Activated naive CD4-positive, alpha-beta T cell treated with anti-CD3 and anti-CD28 coated beads, Interleukin-2, amount 50 U/mL, for 72 hours (primary cell): ENCODE measurements around the gene EPDR1. TPM values are rescaled to one million over a fixed set of nuclear protein-coding genes. Genes with fewer than 3 reads are reported as not detected.
"Not testable (repeated sequence)": the region's sequence is repeated elsewhere in the genome, so short reads cannot be mapped to it uniquely, and the experiment has no call there.

Source experiments
- ATAC-seq, 2 donors: fragments of 150-1000 bp; cut with Tn5 transposase; 2 replicates each; pipeline ENCODE4 v1.10.0; 2021; ENCODE audit warnings: mild to moderate bottlenecking in 2 of 2, moderate library complexity in 2 of 2
- DNase-seq, 2 donors: peaks; one replicate each; pipeline ENCODE4 v3.0.0; 2021 to 2022; ENCODE audit warnings: low spot score in 2 of 2
- H3K27ac Mint-ChIP-seq, 2 donors: one replicate each; pipeline ENCODE4 v1.8.0; 2022; ENCODE audit warnings: mild to moderate bottlenecking in 2 of 2, mixed read lengths in 2 of 2
- H3K36me3 Mint-ChIP-seq, 2 donors: one replicate each; pipeline ENCODE4 v1.8.0; 2022; ENCODE audit warnings: mixed read lengths in 2 of 2
- H3K9me3 Mint-ChIP-seq, 2 donors: one replicate each; pipeline ENCODE4 v1.8.0; 2022; ENCODE audit warnings: mixed read lengths in 2 of 2
- total RNA-seq, 2 donors: library from RNA; stranded (reverse); gene quantifications; one replicate each; pipeline ENCODE4 v1.2.3, GENCODE V29; 2022

The EPDR1 gene
- total RNA-seq, 2 donors from 2014 or later = 0.66 to 0.82 TPM

DNA sequence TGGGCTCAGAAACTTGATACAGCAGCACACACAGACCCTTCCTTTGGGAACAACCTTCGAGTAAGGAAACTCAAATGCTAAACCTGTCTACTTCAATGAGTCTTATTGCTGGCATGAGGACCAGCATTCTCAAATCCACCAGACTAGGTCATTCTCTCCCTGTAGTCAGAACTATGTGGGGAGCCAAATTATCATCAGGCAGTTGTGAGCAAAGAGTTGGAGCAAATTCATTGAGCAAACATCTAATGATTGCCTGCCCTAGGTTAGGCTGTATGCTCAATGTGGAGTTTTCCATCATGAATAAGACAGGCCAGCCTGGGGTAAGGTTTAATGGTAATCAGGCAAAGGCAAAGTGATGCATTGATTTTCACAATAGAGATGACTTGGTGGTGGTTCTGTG lies 3.6 kb downstream of the EPDR1 start:
- DNase-seq (no peak), ATAC-seq (no peak)
- Mint-ChIP-seq H3K9me3 (peaks cover 0 to 3% of the 10 kb centered on the region in 2 donors), H3K27ac (no peak overlapping the region), H3K36me3 (peaks cover 0 to 5% of the 10 kb centered on the region in 2 donors)

DNA sequence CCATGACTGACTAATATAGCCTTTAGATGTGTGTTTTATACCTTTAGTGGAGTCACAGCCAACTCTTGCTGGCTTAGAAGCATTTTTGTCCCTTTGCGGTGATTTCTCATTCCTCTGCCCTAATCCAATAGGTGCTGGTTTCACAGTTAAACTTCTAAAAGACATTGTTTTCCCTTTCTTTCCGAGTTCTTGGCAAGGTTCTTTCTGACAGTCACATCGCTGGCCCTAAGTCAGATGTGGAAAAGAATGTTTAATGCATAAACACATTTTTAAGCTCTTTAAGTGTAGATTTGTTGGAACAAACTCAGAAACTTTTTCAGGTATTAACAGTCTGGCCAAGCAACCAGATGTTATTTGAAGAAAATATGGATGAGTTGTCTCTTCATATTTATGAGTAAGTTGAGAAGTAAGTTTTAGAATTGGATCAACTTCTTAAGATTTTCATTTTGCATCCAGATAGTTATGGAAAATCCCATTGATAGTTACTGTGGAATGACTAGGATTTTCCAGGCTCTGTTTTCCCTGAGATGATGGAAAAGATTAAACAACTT lies 4.1 kb downstream of the EPDR1 start:
- no peak overlapping the region for H3K27ac Mint-ChIP-seq
- DNase-seq = no peak
- ATAC-seq = no peak
- H3K36me3 Mint-ChIP-seq = peaks cover 0 to 5% of the 10 kb centered on the region in 2 donors
- H3K9me3 Mint-ChIP-seq = peaks cover 0 to 3% of the 10 kb centered on the region in 2 donors

DNA sequence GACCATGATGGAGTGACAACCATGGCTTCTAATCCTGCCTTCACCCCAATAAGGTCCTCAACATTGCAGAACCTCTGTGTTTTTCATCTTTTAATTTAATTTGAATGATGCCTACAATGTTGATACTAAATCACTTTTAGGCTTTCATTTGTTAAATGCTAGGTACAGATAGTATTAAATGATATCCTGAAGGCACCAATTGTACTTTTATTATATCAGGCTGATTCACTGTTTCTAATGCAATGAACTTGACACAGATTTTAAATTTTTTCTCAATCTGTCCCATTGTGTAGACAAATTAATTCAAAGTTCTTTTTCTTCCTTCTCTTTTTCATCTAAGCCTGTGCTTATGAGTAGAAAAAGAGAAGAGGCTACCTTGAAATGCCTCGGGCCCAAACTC lies 5.2 kb downstream of the EPDR1 start:
- no peaks in the 10 kb centered on the region for H3K36me3 Mint-ChIP-seq
- H3K27ac Mint-ChIP-seq = no peak overlapping the region
- DNase-seq (no peak), ATAC-seq (no peak)
- H3K9me3 Mint-ChIP-seq = peaks cover 0 to 3% of the 10 kb centered on the region in 2 donors

DNA sequence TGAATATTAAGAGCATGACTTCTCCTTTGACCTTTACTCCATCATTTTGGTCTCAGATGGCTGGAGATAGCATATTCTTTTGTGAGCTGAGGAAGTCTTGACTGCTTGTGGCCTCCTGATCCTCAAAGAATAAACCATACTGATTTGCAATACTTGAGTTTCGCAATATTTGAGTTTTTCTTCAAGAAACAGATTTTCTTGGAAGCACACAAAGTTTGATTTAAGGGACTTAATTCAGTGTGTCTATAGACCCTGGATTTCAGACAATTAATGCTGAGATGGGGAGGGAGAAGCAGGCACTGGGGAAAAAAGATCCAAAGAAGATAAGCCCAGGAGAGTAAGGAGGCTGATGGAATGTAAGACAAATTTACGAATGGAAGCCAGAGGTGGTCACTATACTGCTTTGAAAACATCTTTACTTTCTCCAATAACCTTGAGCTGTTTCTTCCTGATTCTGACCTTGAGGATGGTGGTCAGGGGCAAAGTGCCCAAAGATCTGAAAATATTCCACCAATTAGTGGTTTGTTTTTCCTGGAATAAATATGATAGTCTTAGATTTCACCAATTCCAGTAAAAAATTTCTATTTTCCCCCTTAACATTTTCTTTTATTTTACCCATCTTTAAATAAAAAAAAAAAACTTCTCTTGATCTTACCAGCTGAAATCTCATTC lies 7.5 kb downstream of the EPDR1 start:
- H3K36me3 Mint-ChIP-seq = no peaks in the 10 kb centered on the region
- H3K27ac Mint-ChIP-seq = no peak overlapping the region
- DNase-seq (no peak), ATAC-seq (no peak)
- H3K9me3 Mint-ChIP-seq = peaks cover 0 to 3% of the 10 kb centered on the region in 2 donors

DNA sequence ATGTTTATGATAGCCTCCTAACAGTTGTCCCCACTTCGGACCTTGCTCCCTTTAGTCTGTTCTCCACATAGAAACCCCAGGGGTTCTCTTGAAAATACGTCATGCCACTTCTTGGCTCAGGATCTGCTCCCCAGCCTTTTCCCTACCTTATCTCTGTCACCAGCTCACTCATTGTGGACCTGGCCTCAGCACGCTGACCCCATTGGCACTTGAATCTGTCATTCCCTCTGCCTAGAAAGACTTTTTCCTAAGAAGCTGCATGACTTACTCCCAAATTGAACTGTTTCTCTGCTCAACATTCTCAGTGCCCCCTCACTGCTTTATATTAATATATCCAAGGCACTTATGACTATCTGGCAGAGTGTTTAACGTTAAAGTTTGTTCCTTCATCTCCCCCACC lies 8.4 kb downstream of the EPDR1 start:
- no peaks in the 10 kb centered on the region for H3K36me3 Mint-ChIP-seq
- DNase-seq (no peak), ATAC-seq (no peak)
- H3K9me3 Mint-ChIP-seq = peaks cover 0 to 3% of the 10 kb centered on the region in 2 donors
- no peak overlapping the region for H3K27ac Mint-ChIP-seq

DNA sequence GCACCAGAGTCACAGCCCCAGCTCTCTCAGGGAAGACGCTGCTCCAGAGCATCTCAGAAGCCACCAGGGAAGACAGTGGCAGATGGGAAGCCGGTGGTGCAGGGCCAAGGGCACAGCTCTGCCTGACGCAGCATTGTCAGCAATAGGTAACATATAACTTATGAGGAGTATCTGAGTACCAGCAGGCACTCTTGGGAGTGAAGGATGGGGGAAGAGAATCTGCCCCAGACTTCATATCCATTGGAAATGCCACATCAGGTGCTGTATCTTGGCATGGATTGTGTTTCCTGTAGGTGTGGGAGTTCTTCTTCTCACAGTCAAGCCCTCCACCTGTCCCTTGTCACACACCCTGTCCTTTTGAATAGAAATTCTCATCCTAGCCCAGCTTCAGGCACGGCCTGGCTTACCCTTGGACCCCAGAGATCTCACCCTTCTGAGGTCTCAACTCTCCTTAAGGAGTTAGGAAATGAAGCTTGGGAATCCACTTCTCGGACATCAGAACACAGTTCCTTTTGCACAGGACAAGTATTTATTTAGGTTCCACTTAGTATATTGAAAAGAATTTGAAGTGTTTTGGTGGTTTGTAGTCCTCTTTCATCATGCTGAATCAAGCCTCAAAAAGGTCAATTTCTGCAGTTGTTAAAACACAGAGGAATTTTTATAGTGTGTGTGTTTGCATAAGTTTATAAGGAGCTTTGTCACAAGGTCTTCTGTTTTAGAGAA lies 9.9 kb downstream of the EPDR1 start:
- Mint-ChIP-seq H3K27ac (no peak overlapping the region), H3K9me3 (peaks cover 0 to 3% of the 10 kb centered on the region in 2 donors), H3K36me3 (no peaks in the 10 kb centered on the region)
- no peak for DNase-seq
- ATAC-seq = no peak

DNA sequence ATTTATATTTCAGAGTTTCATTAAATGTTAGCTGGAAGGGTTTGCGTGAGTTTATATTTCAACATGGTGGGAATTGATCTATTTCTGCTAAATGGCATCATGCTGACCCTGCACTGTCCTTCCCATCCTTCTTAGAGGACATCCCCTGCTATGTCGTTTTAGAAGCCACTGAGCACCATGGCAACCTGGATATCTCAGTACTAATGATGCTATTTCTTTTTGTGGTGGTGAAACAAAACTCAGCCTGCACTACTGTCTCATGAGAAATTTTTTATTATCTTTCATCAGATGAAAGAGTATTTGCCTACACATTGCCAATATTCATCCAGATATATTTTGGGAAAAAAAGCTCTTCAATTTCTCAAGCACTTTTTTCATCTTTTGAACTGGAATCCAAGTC lies 12.1 kb downstream of the EPDR1 start:
- Mint-ChIP-seq H3K9me3 (peaks cover 0 to 3% of the 10 kb centered on the region in 2 donors), H3K36me3 (no peaks in the 10 kb centered on the region), H3K27ac (no peak overlapping the region)
- ATAC-seq (no peak), DNase-seq (no peak)

DNA sequence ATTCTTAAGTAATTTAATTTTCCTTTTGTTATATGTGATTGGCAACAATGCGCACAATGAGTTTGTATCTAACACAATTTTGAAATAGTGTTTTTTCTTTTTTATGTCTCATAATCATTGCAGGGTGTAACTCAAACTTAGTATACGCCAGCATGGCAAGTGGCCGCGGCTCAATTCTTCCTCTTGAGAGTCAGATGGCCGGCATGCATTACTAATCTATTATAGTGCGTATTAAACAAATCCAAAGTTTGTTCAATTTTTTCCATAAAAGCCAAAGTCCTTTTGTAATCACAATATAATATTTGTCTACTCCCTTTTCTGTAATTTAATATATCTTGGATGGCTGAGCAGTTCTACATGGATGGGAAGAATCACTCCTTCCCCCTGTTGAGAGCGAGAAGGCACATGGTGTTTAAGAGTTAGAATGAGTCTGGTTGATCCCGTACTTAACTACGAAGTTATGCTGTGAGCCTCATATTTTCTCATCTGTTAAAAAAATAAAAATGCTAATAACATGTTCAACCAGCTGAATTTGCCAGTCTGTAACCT lies 12.7 kb downstream of the EPDR1 start:
- Mint-ChIP-seq H3K36me3 (no peaks in the 10 kb centered on the region), H3K27ac (no peak overlapping the region), H3K9me3 (peaks cover 0 to 3% of the 10 kb centered on the region in 2 donors)
- ATAC-seq (no peak), DNase-seq (no peak)

DNA sequence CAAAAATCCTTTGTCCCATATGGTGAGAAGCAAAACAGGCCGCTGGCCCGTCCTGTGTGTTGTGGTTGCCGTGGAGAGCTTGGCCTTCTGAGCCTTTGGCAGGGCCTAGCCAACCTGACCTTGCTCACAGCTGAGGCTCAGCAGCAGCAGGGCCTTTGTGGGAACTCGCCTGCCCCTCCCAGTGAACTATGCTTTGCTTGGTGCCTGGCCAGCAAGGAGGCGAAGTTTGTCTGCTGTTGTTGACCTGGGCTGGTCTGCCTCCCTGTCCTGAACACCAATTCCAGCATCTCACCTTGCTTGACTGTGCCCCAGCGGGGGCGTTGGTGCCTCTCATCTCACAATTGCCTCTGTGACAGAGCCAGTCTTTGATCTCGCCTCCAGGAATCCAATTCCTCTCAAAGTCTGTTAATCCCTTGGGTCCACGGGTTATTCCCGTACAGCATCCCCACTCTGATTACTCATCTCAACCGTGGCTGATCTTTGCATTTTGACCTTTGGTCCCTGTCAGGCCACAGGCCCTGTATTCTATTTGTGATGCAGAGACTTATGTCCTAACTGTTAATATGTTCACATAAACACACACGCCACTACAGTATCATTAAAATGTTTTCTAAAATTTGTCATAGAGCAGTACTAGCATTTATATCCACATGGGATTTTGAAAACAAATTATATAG lies 22.6 kb downstream of the EPDR1 start:
- Mint-ChIP-seq H3K36me3 (no peaks in the 10 kb centered on the region), H3K9me3 (no peaks in the 10 kb centered on the region), H3K27ac (no peak overlapping the region)
- DNase-seq (no peak), ATAC-seq (no peak)

DNA sequence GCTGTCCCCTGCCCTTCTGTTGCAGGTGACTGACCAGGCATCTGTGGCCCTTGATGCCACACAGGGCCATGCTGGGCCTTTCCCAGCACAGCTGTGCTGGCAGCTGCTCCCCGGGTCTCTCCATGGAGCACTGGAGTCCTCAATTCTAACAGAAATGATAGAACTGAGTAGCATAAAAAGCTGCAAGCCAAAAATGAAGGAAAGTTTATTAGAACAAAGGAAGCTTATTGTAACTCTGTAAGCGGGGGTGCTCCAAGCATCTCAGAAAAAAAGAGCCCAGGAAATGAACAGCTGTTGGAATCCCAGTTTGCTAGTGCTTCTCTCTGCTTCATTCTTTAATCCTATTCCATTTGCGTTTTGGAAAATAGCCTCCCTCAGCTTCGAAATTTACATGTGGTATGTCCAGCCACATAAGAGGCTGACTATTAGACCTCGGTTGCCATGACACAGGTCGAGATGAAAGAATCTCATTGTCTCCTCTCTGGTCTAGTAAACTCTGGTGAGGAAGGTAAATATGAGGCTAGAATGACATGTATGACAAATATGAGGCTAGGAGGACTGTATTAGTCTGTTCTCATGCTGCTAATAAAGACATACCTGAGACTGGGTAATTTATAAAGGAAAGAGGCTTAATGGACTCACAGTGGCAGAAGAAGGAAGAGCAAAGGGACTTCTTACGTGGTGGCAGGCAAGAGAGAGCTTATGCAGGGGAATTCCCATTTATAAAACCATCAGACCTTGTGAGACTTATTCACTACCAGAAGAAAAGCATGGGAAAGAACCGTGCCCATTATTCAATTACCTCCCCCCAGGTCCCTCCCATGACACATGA lies 23.7 kb downstream of the EPDR1 start:
- ATAC-seq (no peak), DNase-seq (no peak)
- Mint-ChIP-seq H3K9me3 (no peaks in the 10 kb centered on the region), H3K27ac (no peak overlapping the region), H3K36me3 (no peaks in the 10 kb centered on the region)

DNA sequence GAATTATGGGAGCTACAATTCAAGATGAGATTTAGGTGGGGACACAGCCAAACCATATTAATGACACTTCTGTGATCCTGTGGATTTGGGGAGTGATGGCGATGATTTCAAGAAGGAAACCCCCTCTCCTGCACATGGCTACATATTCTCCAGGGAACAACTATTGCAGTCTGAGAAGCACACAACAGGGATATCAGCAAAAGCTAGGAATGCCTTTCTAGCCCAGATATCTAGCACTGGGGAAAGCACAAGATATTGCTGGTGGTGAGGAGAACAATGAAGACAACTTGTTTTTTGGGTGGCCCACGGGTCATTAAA lies 24.3 kb downstream of the EPDR1 start:
- ATAC-seq (no peak), DNase-seq (no peak)
- Mint-ChIP-seq H3K27ac (no peak overlapping the region), H3K9me3 (no peaks in the 10 kb centered on the region), H3K36me3 (no peaks in the 10 kb centered on the region)

DNA sequence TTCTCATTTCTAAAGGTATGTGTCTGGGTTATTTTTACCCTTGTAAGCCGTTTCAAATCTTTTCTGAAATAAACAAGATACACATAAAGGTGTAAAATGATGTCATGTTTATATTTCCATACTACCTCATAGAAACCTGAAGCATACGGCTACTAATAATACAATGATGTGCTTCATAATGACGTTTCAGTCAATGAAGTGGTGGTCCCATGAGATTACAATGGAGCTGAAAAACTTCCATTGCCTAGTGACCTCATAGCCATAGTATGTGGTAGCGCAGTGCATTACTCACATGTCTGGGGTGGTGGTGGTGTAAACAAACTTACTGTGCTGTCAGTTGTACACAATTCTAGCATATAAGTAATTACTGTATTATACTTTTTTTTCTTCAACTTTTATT lies 24.9 kb downstream of the EPDR1 start:
- H3K36me3 Mint-ChIP-seq = no peaks in the 10 kb centered on the region
- DNase-seq = no peak
- H3K9me3 Mint-ChIP-seq = no peaks in the 10 kb centered on the region
- H3K27ac Mint-ChIP-seq = no peak overlapping the region
- ATAC-seq = no peak

DNA sequence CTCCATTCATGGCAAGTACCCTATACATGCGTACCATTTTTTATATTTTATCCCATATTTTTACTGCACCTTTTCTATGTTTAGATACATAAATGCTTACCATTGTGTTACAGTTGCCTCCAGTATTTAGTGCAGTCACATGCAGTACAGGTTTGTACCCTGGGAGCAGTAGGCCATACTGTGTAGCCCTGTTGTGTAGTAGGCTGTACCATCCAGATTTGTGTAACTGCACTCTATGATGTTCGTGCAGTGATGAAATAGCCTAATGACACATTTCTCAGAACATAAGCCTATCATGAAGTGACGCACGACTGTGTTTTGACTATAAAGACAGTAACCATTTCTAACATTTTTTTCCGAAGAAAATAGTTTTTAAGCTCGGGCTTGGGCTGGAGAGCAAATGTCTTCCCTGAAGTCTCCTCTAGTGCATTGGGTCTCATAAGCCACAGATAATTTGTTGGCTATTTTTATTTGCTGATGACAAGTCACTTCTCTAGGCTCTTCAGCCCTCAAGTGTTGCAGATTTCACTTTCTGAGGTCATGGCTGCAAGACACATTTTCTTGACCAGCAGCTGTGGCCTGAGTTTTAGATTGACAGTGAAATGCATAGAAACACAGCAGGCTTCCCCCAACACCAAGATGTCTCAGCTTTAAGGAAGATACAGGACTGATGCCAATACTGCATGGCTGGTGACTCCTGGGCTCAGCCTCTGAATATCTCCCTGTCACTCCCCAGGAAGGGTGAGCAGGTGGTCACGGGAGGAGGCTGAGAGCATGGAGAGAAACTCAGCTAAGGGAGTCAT lies 26.9 kb downstream of the EPDR1 start:
- Mint-ChIP-seq H3K27ac (no peak overlapping the region), H3K9me3 (no peaks in the 10 kb centered on the region), H3K36me3 (no peaks in the 10 kb centered on the region)
- ATAC-seq = no peak
- no peak for DNase-seq

DNA sequence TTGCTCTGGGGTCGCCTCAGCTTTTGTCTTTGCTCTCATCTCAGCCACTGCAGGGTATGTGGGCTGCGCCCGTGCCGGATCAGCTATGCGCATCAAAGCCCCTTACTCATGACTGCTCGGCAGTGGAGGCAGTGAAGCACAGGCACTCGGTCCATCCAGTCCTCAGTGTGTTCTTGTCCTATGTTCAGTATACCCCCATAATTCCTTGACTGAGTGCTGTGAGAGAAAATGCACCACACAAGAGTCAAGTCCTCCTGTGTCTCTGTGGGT lies 27.4 kb downstream of the EPDR1 start:
- H3K36me3 Mint-ChIP-seq = no peaks in the 10 kb centered on the region
- DNase-seq (no peak), ATAC-seq (no peak)
- no peak overlapping the region for H3K27ac Mint-ChIP-seq
- H3K9me3 Mint-ChIP-seq = no peaks in the 10 kb centered on the region

DNA sequence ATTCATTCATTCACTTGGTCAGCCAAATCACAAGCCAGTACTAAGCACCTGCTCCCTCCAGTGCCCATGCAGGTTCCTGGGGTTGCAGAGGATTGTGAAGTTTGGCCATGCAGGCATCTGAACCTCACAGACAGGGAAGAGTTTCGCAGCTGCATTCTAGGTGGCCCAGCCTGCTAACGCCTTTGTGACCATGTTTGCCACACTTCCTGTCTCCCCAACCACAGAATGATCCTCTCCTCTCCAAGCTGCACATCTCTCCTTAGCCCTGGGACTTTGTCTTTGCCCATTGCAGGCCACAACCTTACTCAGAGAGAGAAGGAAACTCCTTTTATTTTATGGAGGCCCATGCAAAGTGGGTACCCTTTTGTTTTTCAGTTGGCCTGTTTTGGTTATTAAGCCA lies 31.8 kb downstream of the EPDR1 start:
- ATAC-seq (no peak), DNase-seq (no peak)
- no peaks in the 10 kb centered on the region for H3K36me3 Mint-ChIP-seq
- no peak overlapping the region for H3K27ac Mint-ChIP-seq
- H3K9me3 Mint-ChIP-seq = no peaks in the 10 kb centered on the region

DNA sequence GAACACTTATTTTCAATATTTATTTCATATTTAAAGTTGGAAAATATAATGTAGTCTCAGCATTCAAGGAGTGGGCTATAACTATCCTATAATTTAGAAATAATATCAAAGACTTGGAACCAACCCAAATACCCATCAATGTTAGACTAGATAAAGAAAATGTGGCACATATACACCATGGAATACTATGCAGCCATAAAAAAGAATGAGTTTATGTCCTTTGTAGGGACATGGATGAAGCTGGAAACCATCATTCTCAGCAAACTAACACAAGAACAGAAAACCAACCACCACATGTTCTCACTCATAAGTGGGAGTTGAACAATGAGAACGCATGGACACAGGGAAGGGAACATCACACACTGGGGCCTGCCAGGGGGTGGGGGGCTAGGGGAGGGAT lies 33.8 kb downstream of the EPDR1 start:
- not testable (repeated sequence) for H3K36me3 Mint-ChIP-seq, H3K27ac Mint-ChIP-seq, DNase-seq, H3K9me3 Mint-ChIP-seq, ATAC-seq
